HG02885 (cell line): ENCODE measurements around the gene SGF29.
"Not testable (repeated sequence)": the region's sequence is repeated elsewhere in the genome, so short reads cannot be mapped to it uniquely, and the experiment has no call there.

Experiments used
- ATAC-seq: cut with Tn5 transposase; IDR thresholded peaks from one replicate; pipeline ENCODE4 v1.9.1; 2021; ENCODE audit warnings: mild to moderate bottlenecking; ENCODE audit not compliant: unreplicated experiment, poor library complexity

SGF29 gene

GRCh38 chr16:28531777-28532744 lies 21.7 kb upstream of the SGF29 start:
- ATAC-seq = no peak

DNA sequence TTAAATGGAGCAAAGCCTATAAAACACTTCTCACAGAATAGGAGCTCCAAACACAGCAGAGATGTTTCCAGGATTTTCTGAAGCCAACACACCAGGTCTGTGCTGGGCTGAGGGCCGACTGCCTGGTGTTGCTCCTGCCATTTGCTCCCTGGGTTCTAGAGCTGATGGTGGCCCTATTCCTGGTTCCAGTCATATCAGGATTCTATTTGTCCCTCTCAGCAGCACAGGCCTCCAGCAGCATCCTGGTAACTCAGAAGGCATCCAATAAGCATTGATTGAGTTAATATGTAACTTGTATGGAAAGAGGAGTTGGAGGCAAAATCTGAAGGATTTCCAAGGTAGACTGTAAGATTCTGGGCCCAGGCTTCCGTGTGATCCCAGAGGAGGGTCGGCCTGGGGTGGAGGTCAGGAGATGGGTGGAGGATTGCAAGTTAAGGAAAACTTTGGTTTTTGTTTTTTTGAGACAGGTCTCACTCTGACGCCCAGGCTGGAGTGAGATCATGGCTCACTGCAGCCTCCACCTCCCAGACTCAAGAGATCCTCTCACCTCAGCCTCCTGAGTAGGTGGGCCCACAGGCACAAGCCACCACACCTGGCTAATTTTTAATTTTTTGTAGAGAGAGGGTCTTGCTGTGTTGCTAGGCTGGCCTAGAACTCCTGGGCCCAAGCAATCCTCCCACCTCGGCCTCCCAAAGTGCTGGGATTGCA lies 20.6 kb upstream of the SGF29 start:
- ATAC-seq = no peak

DNA sequence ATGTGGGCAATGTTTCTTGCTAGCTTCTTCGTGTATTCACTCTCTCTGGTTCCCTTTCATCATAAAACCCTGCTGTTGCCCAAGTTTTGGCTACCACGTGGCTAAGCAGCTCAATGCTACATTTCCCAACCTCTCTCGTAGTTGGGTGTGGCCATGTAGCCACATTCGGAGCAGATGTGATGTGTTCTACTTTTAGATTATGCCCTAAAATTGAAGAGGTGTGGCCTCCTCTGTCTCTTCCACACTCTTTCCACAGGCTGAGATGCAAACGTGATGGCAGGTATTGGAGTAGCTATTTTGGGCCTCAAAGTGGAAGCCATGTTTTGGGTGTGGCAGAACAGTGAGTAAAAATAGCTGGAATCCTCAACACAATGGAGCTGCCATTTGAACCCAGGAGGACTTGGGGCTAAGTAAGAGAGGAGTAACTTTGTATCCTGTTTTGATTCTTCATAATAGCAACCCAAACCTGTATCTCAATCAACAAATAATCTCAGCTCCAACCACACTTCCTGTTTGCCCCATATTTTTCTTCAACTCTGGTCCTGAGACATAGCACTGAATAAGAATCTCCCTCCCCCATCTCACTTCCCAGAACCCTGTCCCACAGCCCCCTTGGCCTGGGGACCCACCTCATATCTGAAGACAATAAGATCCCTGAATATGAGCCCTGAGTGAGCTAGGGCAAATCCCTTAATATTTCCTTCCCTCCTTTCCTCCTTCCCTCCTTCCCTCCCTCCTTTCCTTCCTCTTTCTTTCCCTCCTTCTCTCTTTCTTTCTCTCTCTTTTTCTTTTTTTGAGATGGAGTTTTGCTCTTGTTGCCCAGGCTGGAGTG lies 19.0 kb upstream of the SGF29 start:
- no peak for ATAC-seq

DNA sequence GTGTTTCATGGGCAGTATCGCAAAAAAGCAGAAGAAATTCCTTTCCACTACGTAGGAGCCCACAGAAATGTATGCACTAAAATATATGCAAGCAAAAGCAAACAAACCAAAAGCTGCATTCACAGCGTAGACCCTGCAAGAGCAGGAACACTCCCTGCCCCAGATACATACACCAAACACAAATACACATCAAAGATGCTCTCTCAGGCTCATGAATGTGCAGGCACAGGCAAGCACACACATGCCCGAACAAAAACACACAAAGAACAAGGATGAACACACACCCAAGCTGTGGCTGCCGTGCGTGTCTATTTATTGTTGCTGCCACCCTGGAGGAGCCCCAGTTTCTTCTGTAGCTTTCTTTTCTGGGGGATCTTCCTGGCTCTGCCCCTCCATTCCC lies 16.6 kb upstream of the SGF29 start:
- ATAC-seq = no peak

DNA sequence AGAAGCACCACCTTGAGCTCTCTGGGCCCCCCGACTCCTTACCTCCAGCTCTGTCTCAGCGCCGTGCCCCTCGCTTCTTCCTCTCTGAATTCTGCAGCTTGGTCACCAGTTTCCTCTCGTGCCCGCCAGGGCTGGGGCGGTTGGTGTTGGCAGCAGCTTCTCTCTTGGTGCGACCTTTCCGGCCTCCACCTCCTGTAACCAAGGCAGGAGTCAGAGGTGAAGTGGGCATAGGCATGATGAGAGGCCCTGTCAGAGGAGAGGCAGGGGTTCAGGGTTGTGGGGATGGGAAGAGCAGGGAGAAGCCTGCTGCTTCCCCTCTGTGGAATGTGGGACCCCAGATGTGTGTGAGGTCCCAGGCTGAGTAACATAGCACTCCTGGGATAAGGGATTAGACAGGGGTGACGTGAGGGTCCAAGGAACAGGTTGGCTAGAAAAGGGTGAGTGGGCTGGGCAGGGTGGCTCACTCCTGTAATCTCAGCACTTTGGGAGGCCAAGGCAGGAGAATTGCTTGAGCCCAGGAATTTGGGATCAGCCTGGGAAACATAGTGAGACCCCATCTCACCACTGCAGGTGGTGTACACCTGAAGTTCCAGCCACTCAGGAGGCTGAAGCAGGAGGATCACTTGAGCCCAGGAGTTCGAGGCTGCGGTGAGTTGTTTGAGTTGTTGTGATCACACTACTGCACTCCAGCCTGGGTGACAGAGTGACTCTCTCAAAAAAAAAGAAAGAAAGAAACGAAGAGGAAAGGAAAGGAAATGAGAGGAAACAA lies 15.6 kb upstream of the SGF29 start:
- no peak for ATAC-seq

DNA sequence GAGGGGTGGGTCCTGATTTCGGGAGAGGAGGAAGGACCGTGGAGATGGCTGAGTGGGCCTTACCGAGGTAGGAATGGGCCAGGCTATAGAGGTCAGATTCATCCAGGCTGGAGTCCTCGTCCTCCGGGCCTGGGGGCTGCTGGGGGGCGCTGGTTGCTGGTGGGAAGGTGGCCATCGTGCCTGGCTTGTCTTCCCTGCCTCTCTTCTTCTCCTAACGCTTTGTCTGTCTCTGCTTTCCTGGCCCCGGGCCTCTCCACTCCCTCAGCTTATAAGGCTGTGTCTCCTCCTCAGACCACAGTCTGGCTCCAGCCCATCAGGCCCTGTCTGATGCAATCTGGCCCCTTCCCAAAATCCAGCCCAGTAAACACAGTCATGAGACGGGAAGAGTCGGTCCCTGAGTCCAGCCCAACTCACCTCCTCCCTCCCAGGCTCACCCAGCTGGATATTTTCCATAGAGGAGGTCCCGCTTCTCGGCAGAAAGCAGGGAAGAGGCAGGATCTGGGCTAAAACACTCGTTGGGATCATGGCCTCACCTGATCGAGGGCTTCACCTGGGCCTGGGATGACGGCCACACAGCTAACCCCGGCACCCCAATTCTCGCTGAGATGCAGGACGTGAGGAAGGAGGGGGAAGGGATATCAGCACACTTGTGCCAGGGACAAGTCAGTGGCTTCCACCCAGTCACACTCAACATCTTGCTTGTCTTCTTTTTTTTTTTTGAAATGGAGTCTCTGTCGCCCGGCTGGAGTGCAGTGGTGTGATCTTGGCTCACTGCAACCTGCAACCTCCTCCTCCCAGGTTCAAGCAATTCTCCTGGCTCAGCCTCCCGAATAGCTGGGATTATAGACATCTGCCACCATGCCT lies 14.8 kb upstream of the SGF29 start, which contains the start of gene NUPR1:
NUPR1 (minus strand) TSS at position 242 of the 864 bp plus-strand sequence; CDS start at position 175, 67 bp downstream.
- ATAC-seq = no peak

DNA sequence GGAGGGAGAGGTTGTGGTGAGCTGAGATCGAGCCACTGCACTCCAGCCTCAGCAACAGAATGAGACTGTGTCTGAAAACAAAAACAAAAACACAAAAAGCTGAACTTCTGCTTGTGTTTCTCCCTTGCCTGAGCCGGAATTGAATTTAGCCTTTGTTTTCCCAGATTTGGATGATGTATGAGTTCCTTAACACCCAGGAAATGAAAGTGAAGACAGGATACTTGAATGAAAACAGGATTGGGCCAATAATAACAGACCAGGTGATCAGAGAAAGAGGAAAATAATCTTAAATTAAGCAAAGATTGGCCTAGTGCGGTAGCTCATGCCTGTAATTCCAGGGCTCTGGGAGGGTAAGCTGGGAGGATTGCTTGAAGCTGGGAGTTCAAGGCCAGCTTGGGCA lies 13.4 kb upstream of the SGF29 start:
- ATAC-seq = no peak

- no peak for ATAC-seq
These were observed 11.1 kb upstream of the SGF29 start for GRCh38 chr16:28542646-28543045.

DNA sequence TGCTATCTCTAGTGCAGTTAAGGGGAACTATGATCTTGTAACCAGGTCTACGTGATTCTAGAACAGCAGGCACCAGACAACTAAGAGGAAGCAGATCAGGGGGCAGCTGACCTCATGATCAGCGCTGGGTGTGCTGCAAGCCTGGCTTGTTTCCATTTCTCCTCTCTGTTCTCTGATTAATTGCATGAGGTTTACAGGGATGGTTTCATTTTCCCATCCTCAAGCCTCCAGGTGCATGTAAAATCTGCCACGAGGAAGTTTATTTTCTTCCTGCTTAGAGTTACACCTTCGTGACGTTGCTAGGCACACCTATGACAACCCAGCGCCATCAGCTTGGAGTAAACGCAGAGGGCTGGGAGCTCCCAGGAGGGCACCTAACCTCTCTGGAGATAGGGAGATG lies 10.6 kb upstream of the SGF29 start:
- ATAC-seq = no peak

GRCh38 chr16:28544998-28545397 lies 8.7 kb upstream of the SGF29 start:
- no peak for ATAC-seq

DNA sequence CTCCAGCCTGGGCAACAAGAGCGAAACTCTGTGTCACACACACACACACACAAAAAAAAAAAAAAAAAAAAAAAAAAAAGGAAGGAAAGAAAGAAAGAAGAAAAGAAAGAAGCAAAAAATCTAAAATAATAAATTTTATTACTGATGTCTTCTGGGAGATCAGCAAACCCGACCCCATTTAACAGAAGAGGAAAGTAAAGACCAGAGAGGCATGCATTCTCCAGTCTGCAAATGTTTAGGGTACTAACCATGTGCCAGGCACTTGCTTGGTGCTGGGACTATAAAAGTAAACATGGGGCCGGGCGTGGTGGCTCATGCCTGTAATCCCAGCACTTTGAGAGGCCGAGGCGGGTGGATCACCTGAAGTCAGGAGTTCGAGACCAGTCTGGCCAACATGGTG lies 7.8 kb upstream of the SGF29 start:
- ATAC-seq = not testable (repeated sequence)

DNA sequence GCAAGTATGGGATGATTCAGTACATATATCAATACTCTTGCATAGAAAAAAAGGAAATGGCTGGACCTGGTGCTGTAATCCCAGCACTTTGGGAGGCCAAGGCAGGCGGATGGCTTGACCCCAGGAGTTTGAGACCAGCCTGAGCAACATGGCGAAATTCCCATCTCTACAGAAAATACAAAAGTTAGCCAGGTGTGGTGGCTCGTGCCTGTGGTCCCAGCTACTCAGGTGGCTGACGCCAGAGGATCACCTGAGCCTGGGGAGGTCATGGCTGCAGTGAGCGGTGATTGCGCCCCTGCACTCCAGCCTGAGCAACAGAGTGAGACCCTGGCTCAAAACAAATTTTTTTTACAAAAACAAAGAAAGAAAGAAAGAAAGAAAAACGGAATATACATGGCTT lies 7.1 kb upstream of the SGF29 start:
- no peak for ATAC-seq

GRCh38 chr16:28548306-28548802 lies 5.4 kb upstream of the SGF29 start:
- ATAC-seq = no peak

DNA sequence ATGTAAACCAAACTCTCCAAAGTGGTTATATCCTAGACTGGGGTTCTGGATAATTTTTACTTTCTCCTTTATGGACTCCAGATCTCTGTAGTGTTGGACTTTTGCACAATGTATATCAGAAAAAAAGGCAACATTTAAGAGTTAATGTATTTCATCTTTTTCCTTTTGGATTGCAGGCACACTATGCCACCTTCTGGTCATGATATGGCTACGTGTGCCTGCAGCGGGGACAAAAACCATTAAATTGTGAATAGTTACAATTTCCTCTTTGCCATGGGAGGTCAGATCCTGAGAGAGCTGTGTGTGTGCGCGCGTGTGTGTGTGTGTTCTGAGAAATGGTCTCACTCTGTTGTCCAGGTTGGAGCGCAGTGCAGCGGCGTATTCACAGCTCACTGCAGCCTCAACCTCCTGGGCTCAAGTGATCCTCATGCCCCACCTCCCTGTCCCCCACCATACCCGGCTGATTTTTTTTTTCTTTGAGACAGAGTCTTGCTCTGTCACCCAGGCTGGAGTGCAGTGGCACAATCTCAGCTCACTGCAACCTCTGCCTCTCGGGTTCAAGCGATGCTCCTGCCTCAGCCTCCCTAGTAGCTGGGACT lies 4.3 kb upstream of the SGF29 start:
- no peak for ATAC-seq

GRCh38 chr16:28554634-28555423 lies 1.1 kb downstream of the SGF29 start:
- no peak for ATAC-seq

DNA sequence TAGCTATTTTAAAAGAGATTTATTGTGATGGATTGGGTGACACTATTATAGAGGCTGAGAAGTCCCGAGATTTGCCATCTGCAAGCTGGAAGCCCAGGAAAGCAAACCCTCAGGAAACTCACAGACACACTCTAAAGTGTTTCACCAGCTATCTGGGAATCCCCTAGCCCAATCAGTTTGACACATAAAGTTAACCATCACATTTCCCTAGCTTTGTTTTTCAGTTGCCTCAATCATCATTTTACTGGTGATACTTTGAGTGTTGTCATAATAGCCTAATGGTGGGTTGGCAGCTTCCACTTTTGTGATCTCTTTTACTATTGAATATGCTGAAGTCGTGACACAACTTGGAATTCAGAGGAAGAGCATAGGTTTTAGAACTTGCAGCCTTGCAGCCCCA lies 1.8 kb downstream of the SGF29 start:
- ATAC-seq = no peak

DNA sequence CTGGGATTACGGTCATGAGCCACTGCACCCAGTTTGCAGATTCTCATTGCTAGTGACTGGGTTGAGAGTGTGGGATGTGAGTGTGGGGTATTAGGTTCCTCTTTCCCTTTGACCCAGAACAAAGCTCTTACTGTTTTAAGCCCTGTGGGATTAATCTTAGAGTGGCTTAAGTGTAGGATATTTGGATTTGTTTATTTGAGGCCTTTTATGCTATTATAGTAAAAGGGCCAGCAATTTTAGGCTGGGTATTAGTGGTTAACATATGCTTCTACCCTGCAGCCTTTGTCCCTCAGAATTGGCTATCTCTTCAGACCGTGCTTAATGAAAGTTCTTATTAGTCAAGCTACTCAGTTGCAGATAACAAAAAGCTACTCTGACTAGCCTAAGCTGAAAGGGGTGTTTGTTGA lies 3.2 kb downstream of the SGF29 start:
- no peak for ATAC-seq

DNA sequence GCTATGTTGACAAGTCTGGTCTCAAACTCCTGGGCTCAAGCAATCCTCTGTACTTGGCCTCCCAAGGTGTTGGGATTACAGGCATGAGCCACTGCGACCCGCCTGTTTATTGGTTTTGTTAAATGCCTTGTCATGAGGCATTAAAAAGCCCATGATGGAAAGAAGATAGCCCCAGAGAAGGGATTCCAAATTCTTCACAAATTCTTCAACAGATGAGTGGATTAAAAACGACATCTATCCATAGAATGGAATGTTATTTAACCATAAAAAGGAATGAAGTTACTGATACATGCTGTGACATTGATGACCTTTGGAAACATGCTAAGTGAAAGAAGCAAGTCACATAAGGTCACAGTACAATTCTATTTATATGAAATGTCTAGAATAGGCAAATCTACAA lies 4.7 kb downstream of the SGF29 start:
- ATAC-seq = no peak
